NCI-H1417 (cell line): ENCODE results near the gene OR1D5.
"Not testable (repeated sequence)": the region's sequence is repeated elsewhere in the genome, so short reads cannot be mapped to it uniquely, and the experiment has no call there.

Experiments
- DNase-seq, 3 experiments: peaks; one replicate each; lab custom pipeline; 2025; lab: John Stamatoyannopoulos, UW

Gene OR1D5

GRCh38 chr17:3063507-3063906, at the start of gene OR1D5:
Gene OR1D5 (minus strand): TSS chr17:3063607. CDS start chr17:3063607, 0 bp downstream.
- DNase-seq, result not testable (repeated sequence)

GRCh38 chr17:3104322-3104721, 40.9 kb upstream of the OR1D5 start, which contains the start of gene OR1D2:
Gene OR1D2 (minus strand): TSS chr17:3104422. CDS start chr17:3092996, 11,426 bp downstream.
- no peak for DNase-seq

GRCh38 chr17:3073850-3074249, 10.4 kb upstream of the OR1D5 start:
- DNase-seq, result not testable (repeated sequence)

GRCh38 chr17:3065192-3065591, 1.8 kb upstream of the OR1D5 start:
- not testable (repeated sequence) for DNase-seq

- not testable (repeated sequence) for DNase-seq
Observed at GRCh38 chr17:3062824-3063377, 506 bp downstream of the OR1D5 start.

- not testable (repeated sequence) for DNase-seq
Observed at GRCh38 chr17:3054868-3055267, 8.5 kb downstream of the OR1D5 start.

- DNase-seq, result peak in 1 of 3 experiments; percentile 41
Observed at GRCh38 chr17:3049705-3050295, 13.6 kb downstream of the OR1D5 start.

GRCh38 chr17:3048727-3049471, 14.5 kb downstream of the OR1D5 start:
- DNase-seq, result peak; percentile 91 to 98 (median 93)

GRCh38 chr17:3046753-3047152, 16.7 kb downstream of the OR1D5 start:
- DNase-seq, result no peak

GRCh38 chr17:3043737-3044365, 19.6 kb downstream of the OR1D5 start:
- DNase-seq, result no peak

- DNase-seq, result no peak
Observed at GRCh38 chr17:3040882-3041281, 22.5 kb downstream of the OR1D5 start.

GRCh38 chr17:3039736-3040135, 23.7 kb downstream of the OR1D5 start:
- DNase-seq, result no peak

GRCh38 chr17:3038941-3039340, 24.5 kb downstream of the OR1D5 start:
- no peak for DNase-seq

- no peak for DNase-seq
Observed at GRCh38 chr17:3037259-3037658, 26.1 kb downstream of the OR1D5 start.

- DNase-seq, result no peak
Observed at GRCh38 chr17:3036800-3037199, 26.6 kb downstream of the OR1D5 start.

- DNase-seq, result no peak
Observed at GRCh38 chr17:3035968-3036280, 27.5 kb downstream of the OR1D5 start.

- no peak for DNase-seq
Observed at GRCh38 chr17:3035256-3035967, 28.0 kb downstream of the OR1D5 start.

GRCh38 chr17:3034578-3034920, 28.9 kb downstream of the OR1D5 start:
- no peak for DNase-seq

- no peak for DNase-seq
Observed at GRCh38 chr17:3033741-3034577, 29.4 kb downstream of the OR1D5 start.

GRCh38 chr17:3033248-3033640, 30.2 kb downstream of the OR1D5 start:
- DNase-seq, result no peak
